ENCODE results near the gene SPEM3.

The SPEM3 gene

GRCh38 chr17:7416323-7416722 lies 12.3 kb upstream of the SPEM3 start:
- TF ChIP-seq CTCF (IDR thresholded peaks at IDR 0.05; ENCODE audit: extremely low read depth, missing control alignments), result no peak
- no peak for DNase-seq (ENCODE audit: low spot score)

GRCh38 chr17:7417056-7417655 lies 11.5 kb upstream of the SPEM3 start:
- TF ChIP-seq CTCF (IDR thresholded peaks at IDR 0.05; ENCODE audit: extremely low read depth, missing control alignments), result no peak
- DNase-seq (ENCODE audit: low spot score), result no peak

- DNase-seq (ENCODE audit: low spot score), result no peak
Measured at GRCh38 chr17:7418472-7419152, 10.0 kb upstream of the SPEM3 start.

GRCh38 chr17:7419819-7420610 lies 8.6 kb upstream of the SPEM3 start, which contains the start of gene SPEM1:
SPEM1 (plus strand) TSS chr17:7420324; CDS start chr17:7420385, 61 bp downstream.
- TF ChIP-seq CTCF (IDR thresholded peaks at IDR 0.05; ENCODE audit: extremely low read depth, missing control alignments), result no peak
- no peak for DNase-seq (ENCODE audit: low spot score)

More at GRCh38 chr17:7418472-7419152, 10.0 kb upstream of the SPEM3 start:
- no peak for TF ChIP-seq CTCF (IDR thresholded peaks at IDR 0.05; ENCODE audit: extremely low read depth, missing control alignments)

- DNase-seq (ENCODE audit: low spot score), result no peak
- TF ChIP-seq CTCF (IDR thresholded peaks at IDR 0.05; ENCODE audit: extremely low read depth, missing control alignments), result no peak
Measured at GRCh38 chr17:7421186-7421585, 7.5 kb upstream of the SPEM3 start.

GRCh38 chr17:7423679-7424078 lies 5.0 kb upstream of the SPEM3 start:
- TF ChIP-seq CTCF (IDR thresholded peaks at IDR 0.05; ENCODE audit: extremely low read depth, missing control alignments), result no peak
- no peak for DNase-seq (ENCODE audit: low spot score)

- TF ChIP-seq CTCF (IDR thresholded peaks at IDR 0.05; ENCODE audit: extremely low read depth, missing control alignments), result no peak
- DNase-seq (ENCODE audit: low spot score), result no peak
Measured at GRCh38 chr17:7425316-7425715, 3.3 kb upstream of the SPEM3 start, which contains the start of gene SPEM2. SPEM2 (plus strand) TSS chr17:7425616; CDS start chr17:7425689, 73 bp downstream.

Measured in GM20000 (cell line).